Dendritic cell treated with granulocyte-macrophage colony-stimulating factor and Interleukin-4, amounts not matched to agents 40 ng/mL and 50 ng/mL, for 4 days (primary cell): ENCODE results near the gene VAMP8.
"Not testable (repeated sequence)": the region's sequence is repeated elsewhere in the genome, so short reads cannot be mapped to it uniquely, and the experiment has no call there.

Source experiments
- H3K27ac Mint-ChIP-seq: one replicate; pipeline ENCODE4 v1.8.0; 2022; ENCODE audit warnings: mild to moderate bottlenecking, mixed read lengths
- H3K27me3 Mint-ChIP-seq: one replicate; pipeline ENCODE4 v1.8.0; 2022; ENCODE audit warnings: mild to moderate bottlenecking, mixed read lengths
- H3K36me3 Mint-ChIP-seq: one replicate; pipeline ENCODE4 v1.8.0; 2022; ENCODE audit warnings: low read depth, mixed read lengths
- H3K4me1 Mint-ChIP-seq: one replicate; pipeline ENCODE4 v1.8.0; 2022; ENCODE audit warnings: low read depth, mixed read lengths
- H3K4me3 Mint-ChIP-seq: one replicate; pipeline ENCODE4 v1.8.0; 2022; ENCODE audit warnings: mild to moderate bottlenecking, moderate library complexity, mixed read lengths
- H3K9me3 Mint-ChIP-seq: one replicate; pipeline ENCODE4 v1.8.0; 2022; ENCODE audit warnings: mixed read lengths
- intact Hi-C: fragments of 100-400 bp; cut with micrococcal nuclease; formaldehyde crosslinking; loops from one replicate; pipeline ENCODE4 v1.15.0; 2022

Gene VAMP8

DNA sequence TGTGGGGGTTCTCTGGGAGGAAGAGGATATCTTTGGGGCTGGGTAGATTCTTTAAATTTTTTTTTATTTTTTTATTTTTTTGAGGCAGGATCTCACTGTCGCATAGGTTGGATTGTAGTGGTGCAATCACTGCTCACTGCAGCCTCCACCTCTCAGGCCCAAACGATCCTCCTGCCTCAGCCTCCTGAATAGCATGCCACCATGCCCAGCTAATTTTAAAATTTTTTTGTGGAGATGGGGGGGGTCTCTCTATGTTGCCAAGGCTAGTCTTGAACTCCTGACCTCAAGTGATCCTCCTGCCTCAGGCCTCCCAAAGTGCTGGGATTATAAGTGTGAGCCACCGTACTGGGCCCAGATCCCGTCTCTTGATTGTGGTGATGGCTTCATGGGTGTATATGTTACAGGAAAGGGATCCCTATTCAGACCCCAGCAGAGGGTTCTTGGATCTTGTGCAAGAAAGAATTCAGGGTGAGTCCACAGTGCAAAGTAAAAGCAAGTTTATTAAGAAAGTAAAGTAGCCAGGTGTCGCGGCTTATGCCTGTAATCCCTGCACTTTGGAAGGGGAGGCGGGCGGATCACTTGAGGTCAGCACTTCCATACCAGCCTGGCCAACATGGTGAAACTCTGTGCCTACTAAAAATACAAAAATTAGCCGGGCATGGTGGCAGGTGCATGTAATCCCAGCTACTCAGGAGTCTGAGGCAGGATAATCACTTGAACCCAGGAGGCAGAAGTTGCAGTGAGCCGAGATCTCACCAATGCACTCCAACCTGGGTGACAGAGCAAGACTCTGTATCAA is 36.5 kb downstream of the VAMP8 start:
- peaks cover 33% of the 10 kb centered on the region for H3K4me1 Mint-ChIP-seq
- H3K4me3 Mint-ChIP-seq = no peak overlapping the region
- H3K36me3 Mint-ChIP-seq = peaks cover 45% of the 10 kb centered on the region
- H3K27me3 Mint-ChIP-seq = no peaks in the 10 kb centered on the region
- H3K27ac Mint-ChIP-seq = no peak overlapping the region
- intact Hi-C loops = loop anchor here (10.0 kb wide), 1 partner anchor 491 kb away; the partner anchor contains the start of genes POLR1A and PTCD3
- no peaks in the 10 kb centered on the region for H3K9me3 Mint-ChIP-seq

DNA sequence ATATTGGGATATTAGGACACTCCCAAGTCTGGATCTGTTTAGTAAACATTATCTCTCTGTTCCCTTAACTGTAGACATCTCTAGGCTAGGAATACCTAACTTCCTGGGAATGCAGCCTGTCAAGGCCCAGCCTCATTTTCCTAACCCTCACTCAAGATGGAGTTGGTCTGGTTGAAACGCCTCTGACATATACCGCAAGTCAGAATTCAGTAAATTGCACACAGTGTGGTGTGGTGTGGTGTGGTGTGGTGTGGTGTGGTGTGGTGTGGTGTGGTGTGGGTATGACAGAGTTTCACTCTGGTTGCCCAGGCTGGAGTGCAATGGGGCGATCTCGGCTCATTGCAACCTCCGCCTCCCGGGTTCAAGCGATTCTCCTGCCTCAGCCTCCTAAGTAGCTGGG is 37.4 kb downstream of the VAMP8 start:
- peaks cover 43% of the 10 kb centered on the region for H3K36me3 Mint-ChIP-seq
- intact Hi-C loops = loop anchor here (10.0 kb wide), 1 partner anchor 490 kb away; the partner anchor contains the start of genes POLR1A and PTCD3
- H3K4me1 Mint-ChIP-seq = peaks cover 30% of the 10 kb centered on the region
- H3K9me3 Mint-ChIP-seq, H3K4me3 Mint-ChIP-seq, H3K27me3 Mint-ChIP-seq: not testable (repeated sequence)
- H3K27ac Mint-ChIP-seq = peak overlapping the region; percentile 92

DNA sequence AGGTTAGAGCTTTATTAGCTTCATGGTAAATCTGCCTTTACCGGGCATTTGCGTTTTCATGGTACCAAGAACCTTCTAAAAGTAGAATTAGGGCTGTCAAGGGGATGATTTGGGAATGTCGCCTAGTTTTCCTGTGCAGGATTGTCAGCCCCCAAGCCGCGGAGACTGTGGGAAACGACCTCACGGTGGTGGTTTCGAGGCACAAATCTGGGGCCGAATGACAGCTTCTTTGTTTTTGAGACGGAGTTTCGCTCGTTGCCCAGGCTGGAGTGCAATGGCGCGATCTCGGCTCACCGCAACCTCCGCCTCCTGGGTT is 38.0 kb downstream of the VAMP8 start:
- Mint-ChIP-seq H3K4me1 (peaks cover 24% of the 10 kb centered on the region), H3K4me3 (peak overlapping the region; percentile 91), H3K9me3 (no peaks in the 10 kb centered on the region), H3K27me3 (no peaks in the 10 kb centered on the region), H3K36me3 (peaks cover 42% of the 10 kb centered on the region), H3K27ac (peak overlapping the region; percentile 92)
- intact Hi-C loops = loop anchor here (10.0 kb wide), 1 partner anchor 489 kb away; the partner anchor contains the start of genes POLR1A and PTCD3

DNA sequence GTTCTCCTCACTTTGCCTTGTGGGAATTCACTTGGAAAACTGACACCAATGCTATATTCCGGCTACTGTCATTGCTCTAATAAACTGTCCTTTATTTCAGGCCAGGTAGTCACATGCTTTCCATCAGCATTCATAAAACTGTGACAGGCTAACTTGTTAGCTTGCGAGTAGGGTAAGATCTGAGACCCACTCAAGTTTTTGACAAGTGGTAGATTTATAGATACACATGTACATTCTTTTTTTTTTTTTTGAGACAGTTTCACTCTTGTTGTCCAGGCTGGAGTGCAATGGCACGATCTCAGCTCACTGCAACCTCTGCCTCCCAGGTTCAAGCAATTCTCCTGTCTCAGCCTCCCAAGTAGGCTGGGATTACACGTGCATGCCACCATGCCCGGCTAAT is 40.3 kb downstream of the VAMP8 start:
- not testable (repeated sequence) for H3K9me3 Mint-ChIP-seq, H3K27me3 Mint-ChIP-seq, H3K4me3 Mint-ChIP-seq
- H3K27ac Mint-ChIP-seq = peak overlapping the region; percentile 92
- intact Hi-C loops = loop anchor here (2.0 to 10.0 kb wide), 2 partner anchors 15 to 487 kb away; partner anchors contain the start of genes POLR1A, PTCD3 and TMEM150A
- H3K36me3 Mint-ChIP-seq = peaks cover 57% of the 10 kb centered on the region
- H3K4me1 Mint-ChIP-seq = peaks cover 22% of the 10 kb centered on the region

DNA sequence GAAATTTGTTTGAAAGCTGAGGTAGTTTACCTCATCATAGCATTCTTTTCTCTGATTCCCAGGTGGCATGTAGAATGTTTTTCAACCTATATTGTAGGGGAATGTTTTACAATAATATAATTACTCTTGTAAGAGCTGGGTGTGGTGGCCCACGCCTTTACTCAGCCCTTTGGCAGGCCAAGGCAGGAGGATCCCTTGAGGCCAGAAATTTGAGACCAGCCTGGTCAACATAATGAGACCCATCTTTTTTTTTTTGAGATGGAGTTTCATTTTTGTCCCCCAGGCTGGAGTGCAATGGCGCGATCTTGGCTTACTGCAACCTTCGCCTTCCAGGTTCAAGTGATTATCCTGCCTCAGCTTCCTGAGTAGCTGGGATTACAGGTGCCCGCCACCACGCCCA is 42.2 kb downstream of the VAMP8 start:
- intact Hi-C loops = loop anchor here (10.0 kb wide), 2 partner anchors 485 to 505 kb away; partner anchors contain the start of genes POLR1A and PTCD3
- peaks cover 76% of the 10 kb centered on the region for H3K36me3 Mint-ChIP-seq
- no peak overlapping the region for H3K27ac Mint-ChIP-seq
- H3K4me1 Mint-ChIP-seq = peaks cover 22% of the 10 kb centered on the region
- no peaks in the 10 kb centered on the region for H3K27me3 Mint-ChIP-seq
- H3K9me3 Mint-ChIP-seq = no peaks in the 10 kb centered on the region
- no peak overlapping the region for H3K4me3 Mint-ChIP-seq

DNA sequence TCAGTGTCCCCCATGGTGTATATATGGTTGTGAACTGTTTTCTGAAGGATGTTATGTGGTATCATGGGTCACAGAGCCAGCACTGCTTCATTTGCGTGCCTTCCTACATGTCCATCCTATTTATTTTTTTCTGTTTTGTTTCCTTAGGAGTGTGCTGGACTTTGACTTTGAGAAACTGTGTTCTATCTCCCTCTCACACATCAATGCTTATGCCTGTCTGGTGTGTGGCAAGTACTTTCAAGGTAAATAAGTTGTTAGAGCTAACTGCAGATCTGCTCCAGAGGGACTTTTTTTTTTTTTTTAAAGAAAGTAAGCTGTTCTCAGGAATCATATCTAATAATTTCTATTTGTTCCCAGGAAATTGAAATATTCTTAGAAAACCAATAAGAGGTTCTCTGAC is 44.0 kb downstream of the VAMP8 start:
- Mint-ChIP-seq H3K36me3 (peaks cover 88% of the 10 kb centered on the region), H3K4me3 (no peak overlapping the region), H3K27ac (no peak overlapping the region), H3K27me3 (no peaks in the 10 kb centered on the region), H3K4me1 (peaks cover 22% of the 10 kb centered on the region), H3K9me3 (no peaks in the 10 kb centered on the region)
- intact Hi-C loops = loop anchor here (10.0 kb wide), 1 partner anchor 503 kb away; no protein-coding TSS in a partner anchor

DNA sequence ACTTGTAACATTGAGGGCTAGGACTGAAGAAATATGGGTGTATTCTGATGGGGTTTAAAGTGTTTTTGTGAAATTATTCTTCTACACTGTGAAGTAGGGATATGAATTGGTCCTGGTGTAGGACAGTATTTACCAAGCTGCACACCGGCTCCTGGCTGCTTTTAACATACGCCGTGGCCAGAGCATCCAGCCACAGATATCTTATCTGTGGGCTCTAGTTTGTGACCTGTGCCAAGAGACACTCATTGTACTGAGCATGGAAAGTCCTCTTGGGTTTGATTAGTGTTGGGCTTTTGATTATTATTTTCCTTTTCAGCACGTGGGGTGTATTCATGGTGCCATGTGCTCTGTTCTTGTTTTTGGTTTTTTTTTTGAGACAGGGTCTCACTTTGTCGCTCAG is 46.6 kb downstream of the VAMP8 start:
- peaks cover 96% of the 10 kb centered on the region for H3K36me3 Mint-ChIP-seq
- H3K27ac Mint-ChIP-seq = no peak overlapping the region
- intact Hi-C loops = loop anchor here (10.0 kb wide), 1 partner anchor 501 kb away; no protein-coding TSS in a partner anchor

DNA sequence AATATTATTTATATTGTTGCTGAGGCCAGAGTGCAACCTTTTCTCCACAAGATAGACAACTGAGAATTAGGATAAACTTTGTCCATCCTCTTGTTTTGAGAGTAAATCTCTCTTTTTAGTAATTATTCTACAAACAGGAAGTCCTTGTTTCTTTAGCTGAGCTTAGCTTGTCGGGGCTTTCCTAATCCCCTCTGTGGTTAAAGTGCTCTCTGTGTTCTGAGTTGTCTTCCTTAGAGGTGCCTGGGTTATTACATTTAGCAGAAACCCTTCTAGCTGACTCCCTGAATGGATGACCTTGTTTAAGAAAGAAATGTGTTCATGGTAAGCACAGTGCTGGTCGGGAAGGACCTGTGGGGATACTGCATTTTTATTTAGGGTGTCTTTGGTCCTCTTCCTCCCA is 51.3 kb downstream of the VAMP8 start:
- Mint-ChIP-seq H3K27me3 (no peaks in the 10 kb centered on the region), H3K9me3 (no peaks in the 10 kb centered on the region), H3K4me1 (no peaks in the 10 kb centered on the region), H3K27ac (no peak overlapping the region), H3K4me3 (no peak overlapping the region), H3K36me3 (peaks cover 99% of the 10 kb centered on the region)
- intact Hi-C loops = loop anchor here (10.0 kb wide), 1 partner anchor 496 kb away; no protein-coding TSS in a partner anchor

More for the DNA sequence above, 46.6 kb downstream of the VAMP8 start:
- peaks cover 3% of the 10 kb centered on the region for H3K4me1 Mint-ChIP-seq
- H3K9me3 Mint-ChIP-seq = no peaks in the 10 kb centered on the region
- H3K4me3 Mint-ChIP-seq = no peak overlapping the region
- H3K27me3 Mint-ChIP-seq = no peaks in the 10 kb centered on the region

DNA sequence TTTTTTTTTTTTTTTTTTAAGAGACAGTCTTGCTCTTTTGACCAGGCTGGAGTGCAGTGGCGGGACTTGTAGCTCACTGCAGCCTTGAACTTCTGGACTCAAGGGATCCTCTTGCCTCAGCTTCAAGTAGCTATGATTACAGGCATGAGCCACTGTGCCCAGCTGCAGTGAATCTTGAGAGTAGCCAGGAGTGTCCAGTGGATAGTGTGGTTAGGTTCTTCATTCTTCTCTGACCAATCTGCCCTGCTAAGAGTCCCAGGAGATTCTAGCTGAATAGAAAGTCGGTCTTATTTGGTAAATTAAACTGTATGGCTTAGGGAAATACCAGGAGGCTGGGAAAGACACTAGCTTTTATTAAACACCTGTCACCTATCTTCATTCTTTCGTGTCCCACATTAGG is 53.9 kb downstream of the VAMP8 start:
- intact Hi-C loops = no loop called here
- Mint-ChIP-seq H3K27me3 (no peaks in the 10 kb centered on the region), H3K4me3 (no peak overlapping the region), H3K27ac (no peak overlapping the region), H3K9me3 (no peaks in the 10 kb centered on the region), H3K4me1 (peaks cover 21% of the 10 kb centered on the region), H3K36me3 (peaks cover 99% of the 10 kb centered on the region)
